Right ventricle myocardium superior (tissue), 1 donor: ENCODE data around the gene MEX3B. TPM values are rescaled to one million over a fixed set of nuclear protein-coding genes. Genes with fewer than 3 reads are reported as not detected.
"Not testable (repeated sequence)": the region's sequence is repeated elsewhere in the genome, so short reads cannot be mapped to it uniquely, and the experiment has no call there.

Source experiments
- ATAC-seq: fragments of 200-7000 bp; cut with Tn5 transposase; one replicate; pipeline ENCODE4 v1.9.1; 2020; ENCODE audit warnings: mild to moderate bottlenecking; ENCODE audit not compliant: poor library complexity
- DNase-seq: peaks from one replicate; pipeline ENCODE4 v3.0.0-alpha.2; 2020
- intact Hi-C: fragments of 100-400 bp; cut with DNase I; formaldehyde crosslinking; loops from one replicate; pipeline ENCODE4 v1.11.2; 2022
- total RNA-seq: library from RNA; stranded (reverse); fragmentation: NEBNext Ultra II Directional; extraction: Animal tissue kit (Norgen Biotek cat#: 25700); gene quantifications from one replicate; pipeline ENCODE4 v1.2.1, GENCODE V29; 2021
- donor health status: DM: no; HTN: yes; CAD: no; lungs with severe emphysema.

Gene MEX3B
- total RNA-seq, 1 donor from 2014 or later: 3.5 TPM

DNA sequence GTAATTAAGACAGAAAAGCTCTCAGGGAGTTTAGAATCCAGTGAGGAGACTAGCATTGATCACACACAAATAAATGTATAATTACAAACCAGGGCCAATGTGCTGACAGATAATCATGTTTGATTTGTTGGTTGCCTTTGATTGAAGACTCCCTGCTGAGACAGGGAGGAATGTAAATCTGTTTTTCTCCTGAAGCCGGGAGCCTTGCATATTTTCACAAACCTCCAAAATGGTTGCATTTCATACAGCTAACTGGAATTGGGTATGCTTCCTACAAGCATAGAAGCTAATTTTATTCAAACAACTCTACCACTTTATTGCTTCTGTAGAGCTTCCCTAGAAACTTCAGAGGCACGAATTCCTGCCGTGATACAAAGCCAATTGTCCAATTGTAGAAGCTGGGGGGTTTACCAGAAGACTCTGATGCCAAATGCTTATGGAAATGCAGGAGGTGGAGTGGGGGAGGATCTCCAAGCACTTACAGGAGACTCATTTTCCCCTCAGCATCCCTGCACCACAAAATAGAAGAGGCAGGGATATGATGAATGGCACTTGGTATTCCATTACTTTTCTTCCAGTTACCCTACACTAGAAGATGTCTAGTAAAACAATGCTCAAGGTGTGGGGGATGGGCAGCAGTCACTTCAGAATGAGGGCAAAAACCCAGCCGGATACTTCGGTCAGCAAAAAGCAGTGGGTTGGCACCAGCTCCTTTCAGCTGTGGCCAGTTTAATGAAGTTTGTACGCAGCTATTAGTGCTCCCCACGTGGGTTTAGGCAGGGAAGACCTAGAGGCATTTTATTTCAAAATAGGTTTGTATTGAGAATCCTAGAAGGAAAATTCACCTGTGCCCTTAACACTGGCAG lies 11.4 kb upstream of the MEX3B start:
- intact Hi-C loops: no loop called here
- DNase-seq (no peak), ATAC-seq (no peak)

DNA sequence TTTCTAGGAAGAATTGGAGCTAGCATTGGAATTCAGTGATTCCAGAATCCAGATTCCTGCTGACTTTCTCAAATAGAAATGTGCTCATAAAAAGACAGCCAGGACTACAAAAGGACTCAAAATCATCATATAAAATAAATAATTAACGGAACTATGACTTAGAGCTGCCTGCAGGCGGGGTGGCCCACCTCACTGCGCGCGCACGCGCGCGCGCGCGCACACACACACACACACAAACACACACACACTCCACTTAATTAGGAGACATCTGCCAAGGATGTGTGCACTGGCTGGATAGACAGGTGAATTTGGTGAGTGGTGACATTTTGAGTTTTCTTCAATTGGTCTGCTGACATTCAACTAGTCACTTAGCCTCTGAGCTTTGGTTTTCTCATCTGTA lies 6.9 kb upstream of the MEX3B start:
- no peak for ATAC-seq
- intact Hi-C loops: no loop called here
- DNase-seq: no peak

DNA sequence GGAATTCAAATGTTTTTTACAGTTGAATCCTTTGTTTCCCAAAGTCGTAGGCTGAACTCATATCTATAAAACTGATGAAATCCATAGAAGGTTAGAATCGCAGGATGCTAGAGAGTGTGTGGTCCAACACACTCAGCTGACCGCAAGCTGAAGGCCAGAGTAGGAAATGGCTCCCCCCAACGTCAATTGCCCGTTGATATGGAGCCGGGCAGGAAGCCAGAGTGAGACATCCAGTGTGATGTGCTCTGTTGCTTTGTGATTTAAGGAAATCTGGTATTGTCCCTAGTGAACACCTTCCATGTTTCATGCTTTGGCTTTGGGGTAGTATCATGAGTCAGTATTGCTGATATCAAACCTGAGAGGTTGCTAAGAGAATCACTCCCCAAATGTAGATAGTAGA lies 5.8 kb upstream of the MEX3B start:
- intact Hi-C loops: no loop called here
- DNase-seq (peak; percentile 44), ATAC-seq (no peak)

DNA sequence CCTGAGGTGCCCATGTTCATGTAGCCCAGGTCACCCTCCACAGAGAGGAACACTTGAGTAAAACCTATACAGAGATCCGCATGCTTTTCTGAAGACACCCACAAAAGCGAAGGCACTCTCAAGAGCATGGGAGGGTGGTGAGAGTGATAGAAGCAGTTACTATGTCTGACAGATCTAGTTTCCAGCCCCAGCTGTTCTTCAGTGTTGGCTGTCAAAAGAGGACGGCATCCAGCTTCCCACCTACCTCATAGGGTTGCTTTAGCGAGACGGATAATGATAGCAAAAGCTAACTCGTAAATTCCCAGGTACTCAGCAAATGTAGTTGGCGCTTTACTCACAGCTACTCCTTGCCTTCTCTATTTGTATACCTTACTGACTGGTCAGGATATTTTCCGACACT lies 3.0 kb upstream of the MEX3B start:
- intact Hi-C loops: loop anchor here (5.0 kb wide), 1 partner anchor 567 kb away; no protein-coding TSS in a partner anchor
- ATAC-seq (no peak), DNase-seq (no peak)

DNA sequence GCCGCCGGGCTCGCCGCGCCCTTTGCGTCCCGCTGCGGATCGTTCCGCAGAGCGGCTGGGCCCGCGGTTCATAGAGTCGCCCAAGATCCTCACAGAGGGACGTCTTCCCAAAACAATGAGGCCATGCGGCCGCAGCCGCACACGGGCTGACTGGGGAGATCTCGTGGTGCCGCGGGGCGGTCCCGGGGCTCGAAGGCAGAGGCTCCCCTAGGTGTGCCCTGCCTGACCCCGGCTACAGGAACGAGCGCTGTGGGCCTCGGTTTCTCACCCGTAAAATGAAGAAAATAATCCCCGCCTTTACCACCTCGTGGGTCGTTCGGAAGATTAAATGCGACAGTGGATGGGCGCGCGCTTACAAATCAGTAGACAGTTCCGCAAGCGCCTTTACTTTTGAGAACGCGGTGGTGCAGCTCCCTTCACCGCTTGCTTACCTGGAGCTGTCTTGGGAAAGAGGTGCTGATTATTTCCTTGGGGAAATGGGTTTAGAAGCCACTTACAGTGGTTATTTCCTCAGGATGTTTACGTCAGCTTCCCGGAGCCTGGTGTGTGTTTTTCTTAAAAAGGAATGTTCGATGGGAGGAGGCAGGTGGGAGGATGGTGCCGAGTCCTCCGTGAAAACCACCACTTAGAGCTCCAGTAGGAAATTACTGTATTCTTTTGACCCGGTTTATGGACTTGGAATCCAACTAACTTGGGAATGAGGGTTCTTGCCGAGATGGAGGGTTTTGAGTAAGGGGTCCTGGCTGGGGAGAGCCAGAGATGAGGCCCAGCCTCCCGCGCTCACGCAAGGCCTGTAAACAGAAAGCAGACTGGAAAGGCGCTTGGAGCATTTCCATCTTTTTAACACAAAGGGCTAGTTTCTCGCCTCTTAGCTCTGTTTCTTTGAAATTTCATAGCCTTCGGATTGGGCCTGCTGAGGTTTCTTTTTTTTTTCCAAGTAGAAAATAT lies 1.9 kb upstream of the MEX3B start:
- ATAC-seq (peak; percentile 3), DNase-seq (no peak)
- intact Hi-C loops: loop anchor here (5.0 kb wide), 1 partner anchor 565 kb away; no protein-coding TSS in a partner anchor

DNA sequence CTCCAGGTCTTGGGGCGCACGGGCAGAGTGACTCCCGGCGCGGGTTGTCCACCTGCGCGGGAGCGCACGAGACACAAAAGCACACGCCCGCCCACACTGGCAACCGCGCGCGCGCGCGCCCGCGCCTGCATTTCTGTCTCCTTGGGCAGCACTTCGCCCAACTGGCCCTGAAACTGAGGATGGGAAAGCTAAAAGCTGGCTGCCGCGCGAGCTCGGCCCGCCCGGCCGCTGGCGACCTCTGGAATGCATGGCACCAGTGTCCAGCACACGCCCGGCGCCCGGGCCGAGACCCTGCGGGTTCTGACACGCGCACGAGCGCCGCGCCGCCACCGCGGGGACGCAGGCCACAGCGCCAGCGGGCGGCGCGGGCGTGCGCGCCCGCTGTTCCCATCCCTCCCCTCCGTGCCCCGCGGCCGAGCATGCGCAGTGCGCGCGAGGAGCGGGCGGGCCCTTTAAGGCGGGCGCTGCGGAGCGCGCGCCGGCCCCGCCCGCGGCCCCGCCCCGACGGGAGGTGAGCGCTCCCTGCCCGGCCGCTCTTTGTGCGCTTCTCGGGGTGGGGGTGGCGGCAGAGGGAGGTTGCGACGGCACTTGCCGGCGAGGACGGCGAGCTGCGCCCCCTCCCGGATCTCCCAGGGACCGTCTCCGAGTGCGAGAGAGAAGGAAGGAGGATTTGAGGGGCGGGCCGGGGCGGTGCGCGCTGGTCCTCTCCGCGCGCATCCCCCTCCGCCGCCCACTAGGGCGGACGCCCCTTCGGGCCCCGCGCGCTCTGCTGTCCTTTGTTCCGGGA lies 1.0 kb upstream of the MEX3B start:
- intact Hi-C loops: loop anchor here (5.0 kb wide), 1 partner anchor 565 kb away; no protein-coding TSS in a partner anchor
- peak; percentile 85 for ATAC-seq
- peak; percentile 95 for DNase-seq

DNA sequence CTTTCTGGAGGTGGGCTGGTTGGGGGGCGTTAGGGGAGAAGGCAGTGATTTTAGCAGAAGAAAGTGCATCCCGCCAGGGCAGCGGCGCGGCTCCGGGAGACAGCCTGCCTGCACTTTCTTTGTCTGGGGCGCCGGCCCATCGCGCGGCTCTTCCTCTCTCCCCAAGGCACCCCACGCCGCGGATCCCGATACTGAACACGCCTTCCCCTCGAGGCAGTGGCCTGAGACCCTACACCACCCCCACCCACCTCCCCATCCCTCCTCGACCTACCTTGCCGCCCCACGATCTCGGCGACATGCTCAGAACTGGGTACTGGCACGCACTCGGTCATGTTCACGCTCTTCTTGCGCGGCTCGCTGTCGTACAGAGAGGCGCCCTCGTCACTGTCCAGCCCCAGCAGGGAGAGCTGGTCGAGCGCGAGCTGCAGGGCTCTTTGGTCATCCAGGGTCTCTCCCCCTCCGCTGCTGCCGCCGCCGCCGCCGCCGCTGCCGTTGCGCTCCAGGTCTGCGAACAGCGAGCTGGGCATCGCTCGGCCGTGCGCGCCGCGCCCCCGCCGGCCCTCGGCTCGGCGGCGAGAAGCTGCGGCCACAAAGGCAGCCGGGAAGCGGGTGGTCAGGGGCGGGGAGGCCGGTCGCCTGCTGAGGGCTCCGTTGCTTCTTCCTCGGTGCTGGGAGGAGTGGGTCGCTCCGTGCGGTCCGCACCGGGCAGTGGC lies 483 bp downstream of the MEX3B start:
- ATAC-seq: peak; percentile 8
- intact Hi-C loops: loop anchor here (5.0 kb wide), 1 partner anchor 563 kb away; no protein-coding TSS in a partner anchor
- peak; percentile 69 for DNase-seq

DNA sequence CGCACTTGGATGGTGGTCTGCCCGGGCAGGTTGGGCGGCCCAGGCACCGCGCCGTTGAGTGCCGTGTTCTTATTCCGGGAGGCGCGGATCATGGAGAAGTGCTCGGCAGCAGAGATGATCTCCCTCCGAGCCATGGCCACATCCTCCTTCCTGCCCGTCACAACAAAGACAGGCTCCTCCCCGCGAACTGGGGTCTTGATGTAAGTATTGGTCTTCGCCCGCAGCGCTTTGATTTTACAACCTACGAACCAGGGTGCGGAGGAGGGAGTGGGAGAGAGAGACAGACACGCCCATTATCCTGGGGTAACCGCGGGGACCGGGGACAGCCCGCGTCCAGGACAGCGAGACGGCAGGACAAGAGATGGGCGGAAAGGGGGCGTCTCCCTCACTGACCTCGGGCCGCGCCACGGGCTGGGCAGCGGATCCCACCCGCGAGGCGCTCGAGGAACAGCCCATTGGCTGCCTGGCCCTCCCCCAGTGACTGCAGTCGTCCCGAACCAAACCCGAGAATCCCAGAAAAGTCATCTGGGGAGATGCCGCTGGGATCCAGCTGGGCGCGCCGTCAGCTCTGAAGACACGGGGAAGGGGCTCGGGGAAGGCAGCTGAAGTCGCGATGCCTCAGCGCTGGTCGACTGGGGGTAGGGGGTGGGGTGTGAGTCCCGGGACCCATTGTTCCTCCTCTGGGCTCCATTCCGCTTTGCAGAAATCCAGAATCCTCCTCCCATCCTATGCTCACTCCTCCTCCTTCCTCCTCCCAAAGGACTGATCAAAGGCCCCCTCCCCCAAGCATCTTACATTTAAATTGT lies 1.2 kb downstream of the MEX3B start:
- intact Hi-C loops: loop anchor here (5.0 kb wide), 1 partner anchor 562 kb away; no protein-coding TSS in a partner anchor
- ATAC-seq: no peak
- peak; percentile 66 for DNase-seq

DNA sequence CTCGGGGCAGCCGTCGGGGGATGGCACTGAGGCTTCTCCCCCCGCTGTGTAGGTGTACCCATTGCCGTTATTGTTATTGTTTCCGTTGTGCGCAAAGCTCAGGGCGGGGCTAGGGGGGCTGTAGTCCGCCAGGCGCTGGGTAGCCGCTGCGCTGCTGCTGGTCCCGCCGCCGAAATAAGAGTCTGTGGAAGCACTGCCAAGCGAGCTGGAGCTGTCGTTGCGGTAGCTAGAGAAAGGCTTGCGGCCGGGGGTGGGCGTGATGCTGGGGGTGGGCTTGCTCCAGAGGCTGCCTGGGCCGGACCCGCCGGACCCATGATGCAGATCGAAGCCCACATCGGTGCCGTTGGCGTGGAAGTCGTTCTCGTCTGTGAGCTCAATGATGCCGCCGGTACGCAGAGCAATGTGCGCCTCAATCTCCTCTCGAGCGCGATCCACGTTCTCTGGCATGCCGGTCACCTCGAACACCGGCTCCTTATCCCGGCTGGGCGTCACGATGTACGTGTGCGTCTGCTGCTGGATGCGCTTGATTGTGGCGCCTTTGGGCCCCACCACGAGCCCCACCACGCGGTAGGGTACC lies 1.9 kb downstream of the MEX3B start:
- ATAC-seq (no peak), DNase-seq (no peak)
- intact Hi-C loops: no loop called here

DNA sequence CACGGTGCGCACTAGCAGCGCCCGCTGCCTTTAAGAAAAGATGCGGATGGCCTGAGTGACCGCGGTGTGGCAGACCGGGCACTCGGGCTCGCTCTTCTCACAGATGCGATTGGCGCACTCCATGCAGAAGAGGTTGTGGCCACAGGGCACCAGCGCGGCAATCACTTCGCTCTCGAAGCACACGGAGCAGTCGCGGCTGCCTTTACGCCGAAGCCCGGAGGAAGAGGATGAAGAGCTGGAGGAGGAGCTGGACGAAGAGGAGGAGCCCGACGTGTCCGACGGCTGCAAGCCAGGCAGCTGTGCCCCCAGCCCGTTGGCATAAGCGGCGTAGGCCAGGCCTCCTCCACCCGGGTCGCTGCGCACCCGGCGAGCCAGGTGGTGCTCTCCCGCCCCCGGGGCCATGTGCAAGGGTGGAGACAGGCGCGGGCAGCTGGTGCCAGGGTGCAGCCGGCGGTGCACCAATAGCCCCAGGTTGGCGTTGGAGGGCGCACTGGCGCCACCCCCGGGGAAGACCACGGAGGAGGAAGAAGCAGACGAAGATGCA lies 2.6 kb downstream of the MEX3B start:
- DNase-seq (no peak), ATAC-seq (no peak)
- intact Hi-C loops: no loop called here

DNA sequence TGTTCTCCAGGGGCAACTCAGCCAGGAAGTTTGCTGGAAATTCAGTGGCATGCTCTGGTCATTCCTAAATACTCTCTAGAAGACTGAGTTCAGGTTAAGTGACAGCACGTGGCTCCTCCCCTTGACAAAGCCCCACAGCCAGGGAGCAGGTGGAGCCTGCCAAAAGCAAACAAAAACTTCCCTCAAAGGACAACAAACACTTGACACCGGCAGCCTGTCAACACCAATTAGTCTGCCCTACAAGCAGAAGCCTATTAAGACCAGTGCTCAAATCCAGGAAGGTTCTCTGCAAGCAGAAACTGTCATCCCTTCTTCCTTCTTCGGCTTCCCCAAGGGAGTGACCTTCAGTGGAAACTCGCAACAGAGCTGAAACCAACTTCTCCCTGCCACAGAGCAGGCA lies 5.0 kb downstream of the MEX3B start:
- ATAC-seq: peak; percentile 49
- intact Hi-C loops: no loop called here
- peak; percentile 43 for DNase-seq

DNA sequence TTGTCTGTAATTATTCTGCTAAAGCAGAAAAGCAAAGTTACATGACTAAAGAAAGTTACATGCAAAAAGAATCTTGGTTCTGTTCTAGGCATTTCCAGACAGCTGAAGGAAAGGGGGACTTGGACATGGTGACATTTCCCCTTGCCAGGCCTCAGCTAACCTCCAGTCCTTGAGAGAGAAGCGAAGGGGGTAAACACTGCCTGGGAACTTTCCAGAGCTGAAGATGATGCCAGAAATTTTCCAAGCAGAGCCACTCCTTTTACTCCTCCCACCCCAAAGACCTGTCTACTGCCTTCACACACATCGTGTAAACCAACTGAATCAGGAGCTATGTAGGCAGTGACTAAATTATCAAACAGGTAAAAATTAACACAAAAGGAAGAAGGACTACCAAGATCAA lies 5.4 kb downstream of the MEX3B start:
- ATAC-seq (peak; percentile 46), DNase-seq (no peak)
- intact Hi-C loops: no loop called here

DNA sequence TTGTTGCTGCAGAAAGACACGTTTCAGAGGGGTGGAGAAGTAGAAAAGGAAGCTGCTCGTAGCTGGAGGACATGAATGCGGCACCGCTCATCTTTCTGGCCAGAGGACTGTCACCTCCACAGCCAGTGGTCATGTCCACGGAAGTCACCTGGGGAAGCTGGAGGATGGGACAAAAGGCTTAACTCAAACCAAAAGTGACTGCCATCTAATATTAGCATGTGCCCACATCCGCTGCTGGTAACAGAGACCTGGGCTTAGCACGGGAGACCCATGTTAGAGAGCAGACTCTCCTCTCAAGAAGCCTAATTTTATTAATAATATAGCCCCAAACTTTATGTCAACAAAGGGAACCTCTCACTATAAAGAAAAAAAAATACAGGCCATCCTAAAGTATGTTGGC lies 5.9 kb downstream of the MEX3B start:
- intact Hi-C loops: no loop called here
- ATAC-seq (no peak), DNase-seq (no peak)

DNA sequence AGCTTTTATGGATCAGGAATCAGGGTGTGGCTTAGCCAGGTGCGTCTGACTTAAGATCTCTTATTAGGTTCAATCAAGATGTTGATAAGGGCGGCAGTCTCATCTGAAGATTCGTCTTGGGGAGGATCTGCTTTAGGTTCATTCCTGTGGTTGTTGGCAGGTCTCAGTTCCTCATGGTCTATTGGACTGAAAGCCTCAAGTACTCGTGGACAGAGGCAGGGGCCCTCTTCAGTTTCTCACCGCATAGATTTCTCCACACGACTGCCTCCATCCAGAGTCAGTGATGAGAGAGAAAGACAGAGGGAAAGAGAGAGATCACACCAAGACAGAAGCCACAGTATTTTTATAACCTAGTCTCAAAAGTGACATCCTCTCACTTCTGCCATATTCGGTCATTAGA lies 9.4 kb downstream of the MEX3B start:
- intact Hi-C loops: no loop called here
- ATAC-seq (no peak), DNase-seq (no peak)

DNA sequence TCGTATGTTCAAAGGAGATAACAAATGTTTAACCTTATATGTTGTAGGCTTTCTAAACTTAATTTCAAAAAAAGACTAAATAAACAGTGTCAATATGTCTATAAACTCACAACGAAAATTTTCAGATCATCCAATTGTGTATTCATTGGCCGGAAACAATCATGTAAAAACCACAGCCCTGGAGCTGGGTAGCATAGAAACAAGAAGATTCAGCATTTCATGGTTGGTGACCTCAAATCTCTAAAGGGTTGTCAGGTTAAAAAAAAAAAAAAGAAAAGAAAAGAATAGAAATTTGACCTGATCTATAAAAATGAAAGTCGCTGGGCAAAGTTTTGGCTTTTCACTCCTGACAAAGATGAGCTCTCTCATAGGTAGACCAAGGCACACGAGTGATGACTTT lies 13.9 kb downstream of the MEX3B start:
- intact Hi-C loops: no loop called here
- DNase-seq (no peak), ATAC-seq (no peak)

DNA sequence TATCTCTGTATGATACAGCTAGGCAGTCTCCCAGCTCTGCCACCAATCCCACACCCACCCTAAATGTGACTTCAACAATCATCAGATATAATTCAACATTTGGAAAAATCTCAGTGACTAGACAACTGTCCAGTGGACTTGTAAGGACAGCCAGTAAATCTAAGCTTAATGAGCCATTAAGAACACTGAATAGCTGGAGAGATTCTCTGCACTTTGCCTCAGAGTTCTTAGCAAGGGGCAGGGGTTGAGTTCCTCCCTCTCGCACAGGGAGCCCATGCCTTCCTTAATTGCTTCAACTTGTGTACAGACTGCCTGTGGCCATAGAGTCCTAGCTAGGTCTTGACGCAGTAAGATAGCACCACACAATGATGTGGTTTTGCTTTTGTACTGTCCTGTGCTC lies 15.6 kb downstream of the MEX3B start:
- intact Hi-C loops: no loop called here
- no peak for DNase-seq
- no peak for ATAC-seq

DNA sequence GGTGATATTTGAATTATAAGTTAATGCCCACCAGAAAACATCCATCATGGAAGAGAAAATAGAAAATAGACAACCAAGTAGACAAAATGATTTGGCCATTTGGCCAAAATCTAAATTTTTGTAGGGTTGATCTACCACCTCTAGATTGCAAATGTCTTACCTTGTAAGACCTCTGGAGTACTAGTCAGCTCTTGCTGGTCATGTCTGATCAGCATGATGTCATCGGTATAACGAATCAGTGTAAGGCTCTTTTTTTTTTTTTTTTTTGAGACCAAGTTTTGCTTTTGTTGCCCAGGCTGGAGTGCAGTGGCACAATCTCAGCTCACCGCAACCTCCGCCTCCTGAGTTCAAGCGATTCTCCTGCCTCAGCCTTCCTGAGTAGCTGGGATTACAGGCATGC lies 17.7 kb downstream of the MEX3B start:
- DNase-seq, ATAC-seq, intact Hi-C loops: not testable (repeated sequence)
